HG03045 (cell line): ENCODE results near the gene MPP2.
"Not testable (repeated sequence)": the region's sequence is repeated elsewhere in the genome, so short reads cannot be mapped to it uniquely, and the experiment has no call there.

Experiments
- ATAC-seq: cut with Tn5 transposase; IDR thresholded peaks from one replicate; pipeline ENCODE4 v1.9.1; 2021; ENCODE audit warnings: mild to moderate bottlenecking, moderate library complexity; ENCODE audit not compliant: unreplicated experiment

MPP2 gene

DNA sequence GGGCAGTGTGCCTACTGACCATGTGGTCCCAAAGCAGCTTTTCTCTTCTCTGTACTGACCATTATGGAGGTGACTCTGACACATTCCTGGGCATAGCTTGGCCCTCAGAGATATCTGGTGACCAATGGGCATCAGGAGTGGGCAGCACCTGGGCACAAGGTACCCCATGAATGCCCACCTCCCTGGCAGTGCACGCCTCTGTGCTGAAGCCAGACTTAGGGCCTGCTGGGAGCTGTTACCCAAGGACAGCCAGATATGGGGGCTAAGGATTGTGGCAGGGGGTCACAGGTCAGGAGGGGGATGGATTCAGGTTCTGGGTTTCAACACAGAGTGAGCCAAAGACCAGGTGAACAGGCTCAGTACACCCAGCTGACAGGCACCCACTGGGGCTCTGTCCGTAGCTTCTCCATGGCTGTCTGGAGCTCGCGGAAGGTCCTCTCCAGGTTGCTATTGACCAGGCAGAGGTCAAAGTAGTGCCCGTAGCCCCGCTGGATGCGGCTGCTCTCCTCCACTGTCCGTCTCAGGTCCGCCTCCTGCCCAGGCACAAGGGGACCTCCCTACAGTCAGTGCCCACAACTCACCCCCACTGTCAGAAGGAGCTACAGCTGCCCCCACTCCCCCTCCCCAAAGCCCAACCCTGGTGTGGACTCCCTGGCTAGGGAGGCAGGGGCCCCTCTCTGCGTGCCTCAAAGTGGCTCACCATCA, 29.7 kb downstream of the MPP2 start:
- ATAC-seq: no peak

GRCh38 chr17:43877031-43877430, 30.3 kb downstream of the MPP2 start:
- ATAC-seq: no peak

DNA sequence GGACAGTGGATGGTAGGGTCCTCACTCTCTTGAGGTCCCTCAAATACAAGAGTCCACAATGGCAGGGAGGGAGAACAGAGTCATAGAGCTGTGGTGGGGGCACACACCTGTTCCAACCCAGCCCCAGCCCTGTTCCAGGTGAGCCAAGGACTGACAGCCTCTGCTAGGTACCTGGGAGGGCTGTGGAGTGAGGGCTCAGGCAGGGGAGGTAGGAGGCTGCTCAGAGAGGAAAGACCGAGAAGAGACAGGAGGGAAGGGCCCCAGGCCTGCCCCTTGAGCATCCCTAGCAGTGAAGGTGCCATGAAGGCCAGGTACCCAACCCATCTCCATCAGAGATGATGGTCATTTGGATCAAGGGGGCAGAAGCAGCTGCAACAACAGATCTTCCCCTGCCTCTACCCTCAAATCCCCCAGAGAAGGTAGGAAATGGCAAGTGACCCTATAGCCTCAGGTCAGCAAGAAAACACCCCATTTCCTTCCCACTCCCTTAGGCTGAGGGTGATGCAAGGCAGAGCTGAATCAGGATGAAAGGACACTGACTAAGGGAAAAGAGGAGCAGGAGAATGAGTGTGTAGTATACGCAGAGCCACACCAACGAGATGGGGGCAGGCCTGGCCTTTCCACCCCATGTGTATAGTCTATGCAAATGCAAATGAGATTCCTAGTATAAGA, 31.7 kb downstream of the MPP2 start:
- ATAC-seq: no peak

DNA sequence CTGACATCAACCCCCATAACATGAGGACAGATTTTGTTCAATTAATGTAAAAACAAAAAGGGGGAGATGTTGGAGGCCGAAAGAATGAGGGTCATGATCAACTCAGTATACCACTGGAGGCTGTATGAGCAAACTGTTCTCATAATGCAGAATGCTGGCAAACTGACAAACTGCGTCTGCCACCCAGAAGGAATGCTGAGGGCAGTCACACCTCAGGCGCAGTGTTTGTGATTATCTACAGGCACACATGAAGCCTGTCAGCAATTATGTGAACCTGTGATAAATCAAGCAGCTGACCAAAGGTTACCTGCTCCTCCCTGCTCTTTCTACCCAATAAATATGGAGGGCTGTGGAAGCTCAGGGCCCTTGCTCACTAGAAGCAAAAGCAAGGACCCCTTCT, 33.0 kb downstream of the MPP2 start:
- ATAC-seq: no peak

GRCh38 chr17:43873815-43874214, 33.5 kb downstream of the MPP2 start:
- ATAC-seq: no peak

DNA sequence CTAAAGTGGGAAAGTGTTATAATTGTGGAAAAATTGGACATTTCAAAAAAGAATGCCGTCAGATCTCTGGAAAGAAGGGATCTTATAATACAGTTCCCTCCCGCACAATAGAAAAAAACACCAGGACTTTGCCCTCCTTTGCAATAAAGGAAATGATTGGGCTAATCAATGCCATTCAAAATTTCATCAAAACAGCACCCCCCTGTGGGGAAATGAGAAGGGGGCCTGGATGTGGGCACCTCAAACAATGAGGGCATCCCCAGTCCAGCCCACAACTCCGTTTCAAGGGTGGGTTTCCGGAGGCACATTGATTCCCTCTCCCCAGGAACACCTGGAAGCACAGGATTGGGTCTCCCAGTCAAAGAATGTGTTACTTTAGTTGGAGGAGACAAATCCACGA, 34.2 kb downstream of the MPP2 start:
- no peak for ATAC-seq

- ATAC-seq: no peak
Measured at GRCh38 chr17:43871946-43872690, 35.2 kb downstream of the MPP2 start.

DNA sequence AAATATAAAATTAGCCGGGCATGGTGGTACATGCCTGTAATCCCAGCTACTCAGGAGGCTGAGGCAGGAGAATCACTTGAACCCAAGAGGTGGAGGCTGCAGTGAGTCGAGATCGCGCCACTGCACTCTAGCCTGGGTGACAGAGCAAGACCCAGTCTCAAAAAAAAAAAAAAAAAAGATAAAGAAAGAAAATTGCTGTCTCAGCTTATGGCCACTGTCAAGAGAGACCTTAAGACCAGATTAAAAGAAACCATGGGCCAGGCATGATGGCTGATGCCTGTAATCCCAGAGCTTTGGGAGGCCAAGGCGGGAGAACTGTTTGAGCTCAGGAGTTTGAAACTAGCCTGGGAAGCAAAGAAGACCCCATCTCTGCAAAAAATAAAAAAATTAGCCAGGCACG, 38.3 kb downstream of the MPP2 start:
- not testable (repeated sequence) for ATAC-seq

DNA sequence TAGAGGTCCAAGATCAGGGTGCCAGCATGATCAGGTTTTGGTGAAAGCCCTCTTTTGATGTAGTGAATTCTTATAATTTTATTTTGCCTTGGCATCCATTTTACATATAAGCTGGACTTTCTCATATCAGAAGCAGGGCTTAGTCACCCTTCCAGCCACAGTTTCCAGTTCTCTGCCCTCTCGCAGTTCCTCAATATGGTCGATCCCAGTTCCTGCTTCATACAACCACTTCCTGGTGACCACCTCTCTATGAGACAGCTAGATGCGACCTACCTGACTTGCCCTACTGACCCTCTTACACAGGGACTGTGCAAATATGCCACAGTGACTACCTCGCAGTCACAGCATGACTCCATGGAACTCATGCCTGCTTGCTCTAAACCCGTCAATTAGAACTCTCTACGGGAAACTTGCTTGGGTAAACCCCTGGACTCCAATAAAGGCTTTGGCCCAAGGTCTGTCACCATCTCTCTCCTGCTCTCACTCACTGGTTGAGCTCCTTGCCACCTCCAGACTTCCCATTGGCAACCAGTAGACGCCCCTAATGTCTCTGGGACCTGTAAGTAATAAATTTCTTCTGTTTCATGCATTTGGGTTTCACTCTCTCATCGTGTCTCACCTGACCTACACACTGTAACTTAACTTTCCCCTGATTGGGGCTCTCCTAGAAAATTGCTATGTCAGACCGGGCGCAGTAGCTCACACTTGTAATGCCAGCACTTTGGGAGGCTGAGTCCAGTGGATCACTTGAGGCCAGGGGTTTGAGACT, 38.9 kb downstream of the MPP2 start:
- ATAC-seq: no peak

DNA sequence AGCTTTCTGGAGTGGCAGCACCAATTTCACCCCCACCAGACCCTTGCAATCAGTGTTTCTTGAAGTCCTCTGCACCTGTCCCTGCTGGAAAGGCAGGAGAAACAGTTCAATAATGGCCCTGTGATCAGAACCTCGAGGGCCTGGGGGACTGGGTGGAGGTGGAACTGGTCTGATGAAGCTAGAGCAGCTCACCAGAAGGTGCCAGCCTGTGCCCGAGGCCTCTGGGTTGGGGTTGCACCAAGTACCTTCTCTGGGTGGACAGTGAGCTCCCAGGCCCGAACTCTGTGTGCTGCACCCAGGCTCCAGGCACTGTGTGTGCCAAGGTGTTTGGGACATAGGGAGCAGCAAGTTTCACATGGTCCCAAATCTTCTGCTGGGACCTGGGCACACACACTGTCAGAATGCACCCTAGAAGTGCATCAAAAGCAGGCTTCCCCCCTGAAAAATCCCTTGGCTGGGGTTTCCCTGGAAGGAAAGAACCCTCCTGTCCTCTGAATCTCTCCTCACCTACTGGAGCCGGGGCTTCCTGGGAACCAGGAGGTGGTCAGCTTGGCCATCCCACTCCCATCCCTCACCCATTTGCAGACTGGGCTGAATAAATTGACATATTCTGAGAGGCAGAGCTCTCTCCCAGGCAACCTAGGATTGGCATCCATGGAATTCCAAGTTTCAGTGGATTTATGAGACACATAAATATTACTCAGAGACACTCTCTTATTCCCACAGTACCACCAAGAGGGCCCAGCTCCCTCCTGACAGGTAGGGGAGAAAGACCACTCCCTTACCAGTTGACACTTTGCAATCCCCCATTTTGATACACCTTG, 43.0 kb downstream of the MPP2 start:
- ATAC-seq: no peak

DNA sequence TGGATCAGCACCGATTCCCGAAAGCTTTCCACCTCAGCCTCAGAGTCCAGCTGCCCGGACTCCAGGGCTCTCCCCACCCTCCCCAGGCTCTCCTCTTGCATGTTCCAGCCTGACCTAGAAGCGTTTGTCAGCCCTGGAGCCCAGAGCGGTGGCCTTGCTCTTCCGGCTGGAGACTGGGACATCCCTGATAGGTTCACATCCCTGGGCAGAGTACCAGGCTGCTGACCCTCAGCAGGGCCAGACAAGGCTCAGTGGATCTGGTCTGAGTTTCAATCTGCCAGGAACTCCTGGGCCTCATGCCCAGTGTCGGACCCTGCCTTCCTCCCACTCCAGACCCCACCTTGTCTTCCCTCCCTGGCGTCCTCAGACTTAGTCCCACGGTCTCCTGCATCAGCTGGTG, 45.4 kb downstream of the MPP2 start:
- ATAC-seq: no peak

DNA sequence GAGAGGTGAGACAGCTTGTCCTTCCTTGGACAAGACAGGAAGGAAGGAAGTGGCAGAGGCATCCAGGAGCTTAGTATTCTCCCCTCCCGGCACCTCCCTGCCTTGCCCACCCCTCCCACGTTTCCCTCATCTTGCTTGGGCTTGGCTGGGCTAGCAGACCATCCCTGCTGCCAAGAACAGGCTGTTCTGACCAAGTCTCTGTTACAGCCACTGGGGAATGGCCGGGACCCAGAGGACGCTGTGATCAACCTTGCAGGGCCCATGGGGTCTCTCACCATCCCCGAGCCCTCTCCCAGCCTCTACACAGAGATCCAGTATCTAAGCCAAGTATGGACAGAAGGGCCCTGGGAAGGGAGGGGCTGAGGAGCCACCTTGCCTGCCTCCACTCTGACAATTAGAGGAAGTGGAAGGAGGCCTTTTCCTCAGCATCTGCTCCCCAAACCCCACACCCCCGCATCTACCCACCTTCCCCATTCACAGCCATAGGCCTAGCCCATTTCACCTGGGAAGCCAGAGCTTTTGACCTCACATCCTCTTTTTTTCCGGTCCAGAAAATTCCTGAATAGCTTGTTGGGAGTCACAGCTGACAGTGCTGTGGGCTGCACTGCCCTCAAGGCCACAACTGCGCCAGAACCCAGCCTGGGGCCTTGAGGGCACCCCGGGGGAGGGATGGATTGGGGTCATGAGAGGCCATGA, 46.3 kb downstream of the MPP2 start:
- no peak for ATAC-seq

DNA sequence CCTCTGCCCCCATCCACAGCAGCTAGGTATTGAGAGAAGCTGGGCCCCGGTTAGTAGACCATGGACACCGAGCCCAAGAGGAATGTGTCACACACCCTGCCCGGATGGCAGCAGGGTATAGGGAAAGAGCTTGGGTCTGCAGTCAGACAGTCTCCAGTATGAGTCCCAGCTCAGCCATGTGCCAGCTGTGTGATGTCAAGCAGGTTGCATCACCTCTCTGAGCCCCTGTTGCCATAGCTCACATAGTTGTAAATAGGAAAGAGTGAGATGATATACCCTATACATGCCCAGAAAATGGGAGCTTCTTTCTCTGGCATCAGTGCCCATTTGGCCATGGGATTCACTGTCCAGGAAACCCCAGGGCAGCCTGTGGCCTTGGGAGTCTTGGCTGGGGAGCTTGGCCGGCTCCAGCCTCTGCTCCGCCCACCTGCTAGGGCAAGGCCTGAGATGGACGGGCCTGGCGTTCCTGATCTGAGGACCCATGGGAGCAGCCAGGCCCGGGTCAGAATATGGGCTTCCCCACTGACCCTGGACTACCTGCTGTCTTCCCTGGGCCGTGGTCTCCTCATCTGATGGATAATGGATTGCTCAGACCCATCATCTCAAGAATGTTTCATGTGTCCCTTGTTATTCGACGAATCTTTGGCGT, 47.1 kb downstream of the MPP2 start:
- ATAC-seq: no peak

DNA sequence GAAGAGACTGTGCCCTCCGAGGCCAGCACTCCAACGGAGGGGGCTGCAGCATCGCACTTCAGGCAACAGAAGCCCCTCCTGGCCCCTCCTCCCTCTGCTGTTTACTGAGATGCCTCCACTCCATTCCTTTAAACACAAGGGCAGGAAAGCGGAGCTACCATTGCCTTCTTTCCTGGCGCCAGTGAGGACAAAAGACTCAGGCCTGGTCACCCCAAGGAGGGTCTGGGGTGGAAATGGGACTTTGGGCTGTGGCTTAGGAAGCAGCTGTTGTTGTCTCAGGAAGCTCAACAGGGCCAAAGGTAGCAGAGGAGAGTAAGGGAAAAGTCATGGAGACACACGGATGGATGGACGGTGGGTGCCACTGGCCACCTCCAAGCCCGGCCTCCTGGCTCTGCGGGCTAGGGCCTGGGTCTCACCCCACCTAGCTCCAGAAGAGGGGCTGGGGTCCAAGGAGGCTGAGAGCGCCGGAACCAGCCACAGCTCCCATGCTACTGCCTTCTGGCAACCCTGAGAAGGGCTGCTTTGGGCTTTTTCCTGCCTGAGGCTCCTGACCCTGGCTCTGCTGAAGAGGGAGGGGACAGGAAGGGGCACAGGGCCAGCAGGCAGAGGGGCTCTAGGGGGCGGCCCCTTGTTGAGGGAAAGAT, 49.3 kb downstream of the MPP2 start:
- no peak for ATAC-seq

DNA sequence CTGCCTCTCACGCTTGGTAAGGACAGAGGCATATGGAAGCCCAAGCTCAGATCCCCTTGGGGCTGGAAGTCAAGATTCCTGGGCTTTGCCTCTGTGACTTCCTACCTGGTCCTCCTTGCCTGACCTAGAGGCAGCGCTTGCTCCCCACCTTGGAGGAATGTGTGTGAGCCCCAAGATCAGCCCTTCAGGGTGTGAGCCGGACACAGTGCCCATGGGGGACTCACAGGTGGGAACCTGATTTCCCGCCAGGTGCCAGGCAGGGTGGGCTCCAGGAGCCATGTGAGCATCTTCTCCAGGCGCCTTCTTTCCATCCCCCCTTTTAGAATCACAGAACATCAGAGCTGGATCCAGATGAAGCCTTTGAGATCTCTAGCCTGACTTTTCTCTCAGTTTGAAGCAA, 50.2 kb downstream of the MPP2 start:
- no peak for ATAC-seq

GRCh38 chr17:43856141-43856540, 51.2 kb downstream of the MPP2 start:
- no peak for ATAC-seq

DNA sequence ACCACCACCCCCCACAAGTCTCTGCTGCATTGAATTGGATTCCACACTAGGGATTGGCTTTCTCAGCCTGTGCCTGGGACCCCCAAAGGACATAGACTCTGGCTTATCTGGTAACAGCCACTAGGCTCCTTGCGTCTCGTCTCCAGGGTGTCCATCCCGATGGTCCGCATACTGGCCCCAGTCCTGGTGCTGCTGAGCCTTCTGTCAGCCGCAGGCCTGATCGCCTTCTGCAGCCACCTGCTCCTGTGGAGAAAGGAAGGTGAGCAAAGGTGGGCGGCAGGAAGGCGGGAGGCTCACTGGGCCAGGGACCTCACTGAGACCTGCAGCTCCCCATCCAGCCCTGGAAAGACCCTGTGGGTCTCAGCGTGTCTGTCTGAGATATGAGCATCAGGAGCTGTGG, 52.3 kb downstream of the MPP2 start:
- ATAC-seq: no peak

GRCh38 chr17:43854498-43854897, 52.8 kb downstream of the MPP2 start:
- ATAC-seq: no peak

DNA sequence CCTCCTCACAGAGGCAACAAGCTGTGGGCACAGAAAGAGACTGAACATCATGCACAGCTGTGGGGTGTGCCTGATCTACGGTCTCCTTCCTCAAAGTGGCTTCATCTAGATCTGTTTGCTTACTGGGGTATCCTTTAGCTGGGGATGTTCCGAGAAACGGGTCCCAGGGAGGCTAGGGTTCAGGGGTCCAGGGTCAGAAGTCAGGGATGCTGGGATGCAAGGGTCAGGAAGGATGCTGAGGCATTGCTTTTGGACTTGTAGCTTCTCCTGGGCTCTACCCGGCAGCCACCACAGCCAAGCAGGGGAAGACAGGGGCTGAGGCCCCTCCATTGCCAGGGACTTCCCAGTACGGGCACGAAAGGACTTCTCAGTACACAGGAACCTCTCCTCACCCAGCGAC, 53.8 kb downstream of the MPP2 start:
- no peak for ATAC-seq
